Measurements from ENCODE around the gene CLBA1. TPM values are rescaled to one million over a fixed set of nuclear protein-coding genes. Genes with fewer than 3 reads are reported as not detected.
A peak's percentile ranks its signal among the peaks of the same experiment; 100 is the strongest.
"Not testable (repeated sequence)": the region's sequence is repeated elsewhere in the genome, so short reads cannot be mapped to it uniquely, and the experiment has no call there.

The CLBA1 gene
- total and polyA plus RNA-seq, 2 experiments from 2014 or later: 7.7 to 10.4 TPM

GRCh38 chr14:105034315-105035039 lies 48.9 kb downstream of the CLBA1 start:
- no peaks in the 10 kb centered on the region for H3K27me3 ChIP-seq (replicated peaks; ENCODE audit: insufficient read depth)
- 0 out of 2 replicates have a peak, but pooled peaks cover 4% of the 10 kb centered on the region for H3K4me1 ChIP-seq (ENCODE audit: insufficient read depth)
- no peaks in the 10 kb centered on the region for H3K9me2 ChIP-seq (ENCODE audit: insufficient read depth)
- no peak overlapping the region for H3K9ac ChIP-seq
- no peaks in the 10 kb centered on the region for H3K9me3 ChIP-seq (ENCODE audit: low read depth)
- H3K36me3 ChIP-seq (ENCODE audit: low read depth): no peaks in the 10 kb centered on the region
- no peak for TF ChIP-seq EZH2phosphoT487 (IDR thresholded peaks at IDR 0.05; ENCODE audit: insufficient read depth, low read depth)
- no peak for TF ChIP-seq EZH2 (IDR thresholded peaks at IDR 0.05; ENCODE audit: insufficient read depth, poor library complexity, severe bottlenecking)
- no peaks in the 10 kb centered on the region for H4K20me1 ChIP-seq (ENCODE audit: insufficient read depth)
- no peak overlapping the region for H3K4me3 ChIP-seq
- H3K79me2 ChIP-seq (ENCODE audit: insufficient read depth): no peaks in the 10 kb centered on the region
- H3K27ac ChIP-seq: no peak overlapping the region
- no peak for DNase-seq
- in situ Hi-C loops (cut with MboI): no loop called here
- H3F3A ChIP-seq (ENCODE audit: insufficient read depth): peaks cover 6% of the 10 kb centered on the region; the same call in 1 of the 2 replicates
- 85 to 87% methylated on average over 17 of the region's 17 CpGs for WGBS, 2 experiments (ENCODE audit: low coverage in 1 of 2, low lambda C conversion rate in 2 of 2, missing lambda C conversion rate in 2 of 2)
- H2AFZ ChIP-seq: no peak overlapping the region
- H3K4me2 ChIP-seq (ENCODE audit: unreplicated experiment): no peak overlapping the region

GRCh38 chr14:105035616-105036015 lies 50.0 kb downstream of the CLBA1 start:
- H4K20me1 ChIP-seq (ENCODE audit: insufficient read depth); H3K27ac ChIP-seq; H3K4me2 ChIP-seq (ENCODE audit: unreplicated experiment); H3K9ac ChIP-seq; H3K4me3 ChIP-seq; H3K4me1 ChIP-seq (ENCODE audit: insufficient read depth); H3F3A ChIP-seq (ENCODE audit: insufficient read depth); H3K36me3 ChIP-seq (ENCODE audit: low read depth); H3K79me2 ChIP-seq (ENCODE audit: insufficient read depth); DNase-seq; in situ Hi-C loops (cut with MboI); H2AFZ ChIP-seq; H3K27me3 ChIP-seq (replicated peaks; ENCODE audit: insufficient read depth); H3K9me3 ChIP-seq (ENCODE audit: low read depth); H3K9me2 ChIP-seq (ENCODE audit: insufficient read depth): not testable (repeated sequence)
- 95 to 97% methylated on average over 2 of the region's 2 CpGs for WGBS, 2 experiments (ENCODE audit: low coverage in 1 of 2, low lambda C conversion rate in 2 of 2, missing lambda C conversion rate in 2 of 2)

- no peak for DNase-seq
- no peak overlapping the region for H3K4me2 ChIP-seq (ENCODE audit: unreplicated experiment)
- no peak overlapping the region for H3K9ac ChIP-seq
- H2AFZ ChIP-seq: no peak overlapping the region
- TF ChIP-seq EZH2phosphoT487 (IDR thresholded peaks at IDR 0.05; ENCODE audit: insufficient read depth, low read depth): no peak
- no peaks in the 10 kb centered on the region for H3K9me2 ChIP-seq (ENCODE audit: insufficient read depth)
- no peaks in the 10 kb centered on the region for H3K9me3 ChIP-seq (ENCODE audit: low read depth)
- H4K20me1 ChIP-seq (ENCODE audit: insufficient read depth): no peaks in the 10 kb centered on the region
- no peaks in the 10 kb centered on the region for H3K36me3 ChIP-seq (ENCODE audit: low read depth)
- H3K27ac ChIP-seq: no peak overlapping the region
- no peaks in the 10 kb centered on the region for H3K27me3 ChIP-seq (replicated peaks; ENCODE audit: insufficient read depth)
- H3F3A ChIP-seq (ENCODE audit: insufficient read depth): no peaks in the 10 kb centered on the region
- H3K79me2 ChIP-seq (ENCODE audit: insufficient read depth): no peaks in the 10 kb centered on the region
- no peaks in the 10 kb centered on the region for H3K4me1 ChIP-seq (ENCODE audit: insufficient read depth)
- no peak overlapping the region for H3K4me3 ChIP-seq
- WGBS, 2 experiments (ENCODE audit: low coverage in 1 of 2, low lambda C conversion rate in 2 of 2, missing lambda C conversion rate in 2 of 2): 79 to 81% methylated on average over 14 of the region's 14 CpGs
- in situ Hi-C loops (cut with MboI): loop anchor here (10.0 kb wide), 1 partner anchor 135 kb away; no protein-coding TSS in a partner anchor
Observed at GRCh38 chr14:105039458-105040205, 54.0 kb downstream of the CLBA1 start.

- H2AFZ ChIP-seq: peak overlapping the region; percentile 66
- no peaks in the 10 kb centered on the region for H3K79me2 ChIP-seq (ENCODE audit: insufficient read depth)
- DNase-seq: peak; percentile 55
- H3K9me2 ChIP-seq (ENCODE audit: insufficient read depth): no peaks in the 10 kb centered on the region
- H3K36me3 ChIP-seq (ENCODE audit: low read depth): no peaks in the 10 kb centered on the region
- in situ Hi-C loops (cut with MboI): loop anchor here (10.0 kb wide), 1 partner anchor 137 kb away; no protein-coding TSS in a partner anchor
- H3K4me1 ChIP-seq (ENCODE audit: insufficient read depth): no peaks in the 10 kb centered on the region
- no peaks in the 10 kb centered on the region for H3K27me3 ChIP-seq (replicated peaks; ENCODE audit: insufficient read depth)
- H3K4me2 ChIP-seq (ENCODE audit: unreplicated experiment): no peak overlapping the region
- H3K4me3 ChIP-seq: no peak overlapping the region
- H4K20me1 ChIP-seq (ENCODE audit: insufficient read depth): no peaks in the 10 kb centered on the region
- 27 to 34% methylated on average over 25 to 28 of the region's 28 CpGs for WGBS, 2 experiments (ENCODE audit: low coverage in 1 of 2, low lambda C conversion rate in 2 of 2, missing lambda C conversion rate in 2 of 2)
- H3K9me3 ChIP-seq (ENCODE audit: low read depth): no peaks in the 10 kb centered on the region
- TF ChIP-seq EZH2phosphoT487 (IDR thresholded peaks at IDR 0.05; ENCODE audit: insufficient read depth, low read depth) (no peak), EZH2 (IDR thresholded peaks at IDR 0.05; ENCODE audit: insufficient read depth, poor library complexity, severe bottlenecking) (no peak)
- H3F3A ChIP-seq (ENCODE audit: insufficient read depth): no peaks in the 10 kb centered on the region
- H3K27ac ChIP-seq: no peak overlapping the region
- H3K9ac ChIP-seq: no peak overlapping the region
Observed at GRCh38 chr14:105041841-105042765, 56.5 kb downstream of the CLBA1 start.

Measured in GM23248 (cell line).